IMR-90 (cell line): ENCODE measurements around the gene TMEM218. TPM values are rescaled to one million over a fixed set of nuclear protein-coding genes. Genes with fewer than 3 reads are reported as not detected.

ENCODE experiments used
- ATAC-seq: fragments of 200-7000 bp; cut with Tn5 transposase; 2 replicates; pipeline ENCODE4 v1.9.1; 2020; ENCODE audit warnings: low read depth, mild to moderate bottlenecking, moderate library complexity
- BruUV-seq: library from RNA; stranded (reverse); fragments of 400-500 nt; replicated peaks from 2 replicates; lab custom pipeline; 2021; lab: Mats Ljungman, UMichigan
- CTCF ChIA-PET: fragments of 300-600 bp; formaldehyde crosslinking; extraction: SDS; loops from one replicate; lab custom pipeline; 2021; ENCODE audit warnings: antibody characterized with exemption; lab: Yijun Ruan, JAX
- POLR2A ChIA-PET: fragments of 300-600 bp; sonication (Branson Sonifier 250); formaldehyde crosslinking; loops from one replicate; lab custom pipeline; 2022; ENCODE audit warnings: antibody characterized with exemption; ENCODE audit not compliant: unreplicated experiment; lab: Charles Lee
- DNase-seq: peaks from one replicate; pipeline ENCODE4 v3.0.0; 2013
- H2AFZ ChIP-seq: replicated peaks from 2 replicates; pipeline ENCODE3; 2013; ENCODE audit warnings: low read length, mild to moderate bottlenecking; ENCODE audit not compliant: poor library complexity
- H2AK5ac ChIP-seq: 2 replicates; pipeline ENCODE4 v1.6.1; 2013; ENCODE audit warnings: low read depth, low read length, inconsistent platforms
- H2AK9ac ChIP-seq: replicated peaks from 2 replicates; pipeline ENCODE3; 2013; ENCODE audit warnings: mild to moderate bottlenecking, low read depth, low read length, moderate library complexity; ENCODE audit not compliant: poor library complexity
- H2BK120ac ChIP-seq: 2 replicates; pipeline ENCODE4 v1.6.1; 2013; ENCODE audit warnings: low read depth, low read length, inconsistent platforms
- H2BK15ac ChIP-seq: 3 replicates; pipeline ENCODE4 v1.6.1; 2013; ENCODE audit warnings: low read depth, low read length, inconsistent platforms
- H2BK20ac ChIP-seq: 2 replicates; pipeline ENCODE4 v1.6.1; 2013; ENCODE audit warnings: low read depth, mild to moderate bottlenecking, inconsistent platforms, low read length, moderate library complexity
- H2BK5ac ChIP-seq: 2 replicates; pipeline ENCODE4 v1.6.1; 2013; ENCODE audit warnings: mild to moderate bottlenecking, low read depth, low read length, inconsistent platforms; ENCODE audit not compliant: poor library complexity, severe bottlenecking
- H3K14ac ChIP-seq: replicated peaks from 2 replicates; pipeline ENCODE4 v1.6.1; 2013; ENCODE audit warnings: low read depth, low read length, inconsistent platforms
- H3K18ac ChIP-seq: 2 replicates; pipeline ENCODE4 v1.6.1; 2013; ENCODE audit warnings: low read depth, low read length, control low read depth
- H3K23ac ChIP-seq: 2 replicates; pipeline ENCODE4 v1.6.1; 2013; ENCODE audit warnings: low read depth, low read length, inconsistent platforms
- H3K27ac ChIP-seq: 2 replicates; pipeline ENCODE4 v1.5.1; 2013; ENCODE audit warnings: mild to moderate bottlenecking, control low read depth, low read length; ENCODE audit not compliant: insufficient read depth
- H3K27me3 ChIP-seq: 2 replicates; pipeline ENCODE4 v1.6.1; 2013; ENCODE audit warnings: low read length; ENCODE audit not compliant: control insufficient read depth, insufficient read depth
- H3K36me3 ChIP-seq: 2 replicates; pipeline ENCODE4 v1.6.1; 2013; ENCODE audit warnings: low read length, mixed read lengths; ENCODE audit not compliant: control insufficient read depth, insufficient read depth
- H3K4ac ChIP-seq: 2 replicates; pipeline ENCODE4 v1.6.1; 2013; ENCODE audit warnings: low read depth, low read length, inconsistent platforms
- H3K4me1 ChIP-seq: 2 replicates; pipeline ENCODE4 v1.6.1; 2013; ENCODE audit warnings: low read length, mixed read lengths; ENCODE audit not compliant: control insufficient read depth, insufficient read depth
- H3K4me2 ChIP-seq: 2 replicates; pipeline ENCODE4 v1.6.1; 2013; ENCODE audit warnings: low read depth, mild to moderate bottlenecking, control low read depth, low read length, moderate library complexity
- H3K4me3 ChIP-seq: 2 replicates; pipeline ENCODE4 v1.5.1; 2013; ENCODE audit warnings: low read depth, mild to moderate bottlenecking, control low read depth, low read length, moderate library complexity; ENCODE audit not compliant: insufficient read depth
- H3K56ac ChIP-seq: 2 replicates; pipeline ENCODE4 v1.6.1; 2013; ENCODE audit warnings: low read length, inconsistent platforms; ENCODE audit not compliant: insufficient read depth; ENCODE audit errors: extremely low read depth
- H3K79me1 ChIP-seq, 2 experiments: 2 replicates each; pipeline ENCODE4 v1.6.1; 2013; ENCODE audit warnings: low read length in 2 of 2, inconsistent platforms in 1 of 2, low read depth in 1 of 2
- H3K9ac ChIP-seq: 2 replicates; pipeline ENCODE4 v1.6.1; 2013; ENCODE audit warnings: low read depth, low read length, control low read depth
- H3K9me1 ChIP-seq: 2 replicates; pipeline ENCODE4 v1.6.1; 2013; ENCODE audit warnings: low read length, inconsistent platforms; ENCODE audit not compliant: insufficient read depth
- H3K9me3 ChIP-seq: 2 replicates; pipeline ENCODE4 v1.6.1; 2013; ENCODE audit warnings: low read length; ENCODE audit not compliant: control insufficient read depth, insufficient read depth
- H4K20me1 ChIP-seq: 2 replicates; pipeline ENCODE4 v1.6.1; 2013; ENCODE audit warnings: low read length, inconsistent platforms; ENCODE audit not compliant: insufficient read depth
- H4K5ac ChIP-seq: 2 replicates; pipeline ENCODE4 v1.6.1; 2013; ENCODE audit warnings: mild to moderate bottlenecking, low read depth, low read length, control low read depth
- H4K8ac ChIP-seq, 2 experiments: 2 replicates each; pipeline ENCODE4 v1.6.1; 2013; ENCODE audit warnings: low read depth in 2 of 2, low read length in 2 of 2, control low read depth in 1 of 2, inconsistent platforms in 1 of 2
- H4K91ac ChIP-seq: 2 replicates; pipeline ENCODE4 v1.6.1; 2013; ENCODE audit warnings: low read depth, low read length, inconsistent platforms; ENCODE audit not compliant: insufficient read depth
- BHLHE40 ChIP-seq: fragments of 150-350 bp; IDR thresholded peaks from 2 replicates; pipeline ENCODE4 v1.6.1; 2016; ENCODE audit warnings: mild to moderate bottlenecking, low read depth, low read length
- CEBPB ChIP-seq: IDR thresholded peaks from 2 replicates; pipeline ENCODE4 v1.6.1; 2012; ENCODE audit warnings: low read depth, low read length, improper control_type of control experiment
- CHD1 ChIP-seq: IDR thresholded peaks from 2 replicates; pipeline ENCODE4 v1.6.1; 2012; ENCODE audit warnings: low read depth, low read length, improper control_type of control experiment
- FOS ChIP-seq: fragments of 150-350 bp; IDR thresholded peaks from 2 replicates; pipeline ENCODE4 v1.6.1; 2016; ENCODE audit warnings: low read depth, low read length
- MAZ ChIP-seq: IDR thresholded peaks from 2 replicates; pipeline ENCODE4 v1.6.1; 2012; ENCODE audit warnings: low read depth, mild to moderate bottlenecking, low read length, improper control_type of control experiment, moderate library complexity, borderline replicate concordance
- MXI1 ChIP-seq: IDR thresholded peaks from 2 replicates; pipeline ENCODE4 v1.6.1; 2012; ENCODE audit warnings: low read depth, mild to moderate bottlenecking, low read length, moderate library complexity, borderline replicate concordance
- NFE2L2 ChIP-seq: fragments of 150-350 bp; IDR thresholded peaks from 2 replicates; pipeline ENCODE4 v1.6.1; 2016; ENCODE audit warnings: low read depth, mild to moderate bottlenecking, low read length
- RAD21 ChIP-seq: IDR thresholded peaks from 2 replicates; pipeline ENCODE4 v1.6.1; 2012; ENCODE audit warnings: low read length, improper control_type of control experiment
- RCOR1 ChIP-seq: IDR thresholded peaks from 2 replicates; pipeline ENCODE4 v1.6.1; 2012; ENCODE audit warnings: mild to moderate bottlenecking, low read length, improper control_type of control experiment; ENCODE audit not compliant: insufficient replicate concordance
- RFX5 ChIP-seq: IDR thresholded peaks from 2 replicates; pipeline ENCODE4 v1.8.0; 2012; ENCODE audit warnings: low read depth, mild to moderate bottlenecking, low read length, moderate library complexity
- USF2 ChIP-seq: fragments of 150-350 bp; IDR thresholded peaks from 2 replicates; pipeline ENCODE4 v1.6.1; 2017; ENCODE audit warnings: mild to moderate bottlenecking, antibody characterized with exemption, low read length, low read depth
- WGBS, 2 experiments: methylation state at CpG; one replicate each; pipeline versions ENCODE4 v1.1.5 to v1.1.7; 2013; ENCODE audit warnings: missing lambda C conversion rate in 2 of 2; ENCODE audit not compliant: insufficient read length in 1 of 2; ENCODE audit errors: extremely low coverage in 2 of 2; 5-methylcytosine and 5-hydroxymethylcytosine counted together
- dilution Hi-C: fragments of 300-500 bp; cut with HindIII; formaldehyde crosslinking; loops from one replicate; pipeline ENCODE4 v1.14.3; 2018; ENCODE audit warnings: low sequenced_read_pairs; ENCODE audit not compliant: unreplicated experiment
- in situ Hi-C: fragments of 300-500 bp; cut with MboI; formaldehyde crosslinking; loops from 3 replicates; pipeline ENCODE4 v1.14.3; 2019; ENCODE audit warnings: low sequenced_read_pairs, inconsistent platforms, mixed read lengths
- intact Hi-C: fragments of 100-400 bp; cut with micrococcal nuclease; formaldehyde crosslinking; loops from 2 replicates; pipeline ENCODE4 v1.10.0; 2022
- polyA plus RNA-seq, 3 experiments: library from polyadenylated mRNA; depleted of rRNA; stranded (reverse); fragments of >200 nt; gene quantifications; 2 replicates each; pipeline ENCODE4 v1.2.3, GENCODE V29; 2012; ENCODE audit warnings: low replicate concordance in 1 of 3
- total RNA-seq: library from RNA; depleted of rRNA; stranded (reverse); fragments of >200 nt; gene quantifications from 2 replicates; pipeline ENCODE4 v1.2.3, GENCODE V29; 2012
- TF ChIP-seq, protein P1 (sequence below): conservative IDR thresholded peaks from 2 replicates; pipeline ENCODE4 v1.5.1; 2012; ENCODE audit warnings: mild to moderate bottlenecking, low read depth, low read length, improper control_type of control experiment
- TF ChIP-seq, protein P2 (sequence below): fragments of 150-350 bp; IDR thresholded peaks from 2 replicates; pipeline ENCODE4 v1.6.1; 2016; ENCODE audit warnings: low read depth, mild to moderate bottlenecking, low read length, moderate library complexity, borderline replicate concordance

TMEM218 gene
- total and polyA plus RNA-seq, 2 of the 4 experiments (the other 2 are of a cell fraction), result 19.4 to 23.0 TPM

- in situ Hi-C loops, result loop anchor here (5.0 kb wide), 1 partner anchor 316 kb away; no protein-coding TSS in a partner anchor
- ChIA-PET POLR2A (interaction anchor here (0.7 to 1.0 kb wide), 2 partner anchors 20 to 51 kb away, joined by 3 to 4 read pairs; partner anchors contain the start of gene TMEM218), CTCF (interaction anchor here (0.8 to 4.3 kb wide), 12 partner anchors 10 to 338 kb away, joined by 3 to 34 read pairs (median 5); partner anchors contain the start of gene PKNOX2)
- Histone ChIP-seq H3K27me3 (no peaks in the 10 kb centered on the region), H2BK120ac (peak overlapping the region; percentile 46), H3K9me1 (peaks cover 12% of the 10 kb centered on the region), H3K27ac (peak overlapping the region; percentile 15; the same call in 1 of the 2 replicates), H3K4me1 (peaks cover 10% of the 10 kb centered on the region), H2AFZ (peak overlapping the region; percentile 86), H3K56ac (no peak overlapping the region), H3K4me3 (no peak overlapping the region), H4K5ac (peak overlapping the region; percentile 4), H2BK20ac (peak overlapping the region; percentile 34; the same call in 1 of the 2 replicates), H3K4me2 (peak overlapping the region; percentile 44; the same call in 1 of the 2 replicates), H4K20me1 (no peaks in the 10 kb centered on the region), H3K9ac (no peak overlapping the region), H3K23ac (peak overlapping the region; percentile 26; the same call in 1 of the 2 replicates), H2BK5ac (peak overlapping the region; percentile 32), H4K8ac (peak overlapping the region; percentile 41 to 76; a peak in 3 of 4 replicates), H4K91ac (peak overlapping the region; percentile 81), H3K18ac (0 out of 2 replicates have a peak overlapping the region, but pooled peaks have one; percentile 35), H2BK15ac (peak overlapping the region; percentile 45; the same call in 2 of the 3 replicates), H2AK5ac (peak overlapping the region; percentile 61; the same call in 1 of the 2 replicates), H3K79me1 (no peaks in the 10 kb centered on the region; a peak in 1 of 4 replicates), H2AK9ac (no peak overlapping the region), H3K9me3 (no peaks in the 10 kb centered on the region), H3K36me3 (peaks cover 2% of the 10 kb centered on the region), H3K14ac (peak overlapping the region; percentile 74; the same call in 1 of the 2 replicates), H3K4ac (peak overlapping the region; percentile 46)
- dilution Hi-C loops, result no loop called here
- DNase-seq (peak; percentile 77), ATAC-seq (peak; percentile 94)
- WGBS, 2 experiments, result no CpG with 5 or more reads among the region's 5 CpGs
- no TSS peak for BruUV-seq
- intact Hi-C loops, result loop anchor here (1.0 to 2.0 kb wide), 6 partner anchors 50 to 337 kb away; no protein-coding TSS in a partner anchor
- TF ChIP-seq MXI1 (no peak), RAD21 (peak; percentile 85), USF2 (no peak), CHD1 (no peak), RFX5 (no peak), NFE2L2 (no peak), CEBPB (peak; percentile 85), FOS (peak; percentile 29; the same call in 1 of the 2 replicates), RCOR1 (no peak), MAZ (no peak), BHLHE40 (no peak)
- TF ChIP-seq, protein P1, sequence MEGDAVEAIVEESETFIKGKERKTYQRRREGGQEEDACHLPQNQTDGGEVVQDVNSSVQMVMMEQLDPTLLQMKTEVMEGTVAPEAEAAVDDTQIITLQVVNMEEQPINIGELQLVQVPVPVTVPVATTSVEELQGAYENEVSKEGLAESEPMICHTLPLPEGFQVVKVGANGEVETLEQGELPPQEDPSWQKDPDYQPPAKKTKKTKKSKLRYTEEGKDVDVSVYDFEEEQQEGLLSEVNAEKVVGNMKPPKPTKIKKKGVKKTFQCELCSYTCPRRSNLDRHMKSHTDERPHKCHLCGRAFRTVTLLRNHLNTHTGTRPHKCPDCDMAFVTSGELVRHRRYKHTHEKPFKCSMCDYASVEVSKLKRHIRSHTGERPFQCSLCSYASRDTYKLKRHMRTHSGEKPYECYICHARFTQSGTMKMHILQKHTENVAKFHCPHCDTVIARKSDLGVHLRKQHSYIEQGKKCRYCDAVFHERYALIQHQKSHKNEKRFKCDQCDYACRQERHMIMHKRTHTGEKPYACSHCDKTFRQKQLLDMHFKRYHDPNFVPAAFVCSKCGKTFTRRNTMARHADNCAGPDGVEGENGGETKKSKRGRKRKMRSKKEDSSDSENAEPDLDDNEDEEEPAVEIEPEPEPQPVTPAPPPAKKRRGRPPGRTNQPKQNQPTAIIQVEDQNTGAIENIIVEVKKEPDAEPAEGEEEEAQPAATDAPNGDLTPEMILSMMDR, result peak; percentile 77
- TF ChIP-seq, protein P2, sequence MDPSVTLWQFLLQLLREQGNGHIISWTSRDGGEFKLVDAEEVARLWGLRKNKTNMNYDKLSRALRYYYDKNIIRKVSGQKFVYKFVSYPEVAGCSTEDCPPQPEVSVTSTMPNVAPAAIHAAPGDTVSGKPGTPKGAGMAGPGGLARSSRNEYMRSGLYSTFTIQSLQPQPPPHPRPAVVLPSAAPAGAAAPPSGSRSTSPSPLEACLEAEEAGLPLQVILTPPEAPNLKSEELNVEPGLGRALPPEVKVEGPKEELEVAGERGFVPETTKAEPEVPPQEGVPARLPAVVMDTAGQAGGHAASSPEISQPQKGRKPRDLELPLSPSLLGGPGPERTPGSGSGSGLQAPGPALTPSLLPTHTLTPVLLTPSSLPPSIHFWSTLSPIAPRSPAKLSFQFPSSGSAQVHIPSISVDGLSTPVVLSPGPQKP, result no peak
Measured at GRCh38 chr11:125091247-125091876, 20.1 kb downstream of the TMEM218 start.
